ENCODE measurements around the gene KANK3. TPM values are rescaled to one million over a fixed set of nuclear protein-coding genes. Genes with fewer than 3 reads are reported as not detected.

The KANK3 gene
- total and polyA plus RNA-seq, 2 of the 8 experiments (the other 6 are each of a cell fraction or from before 2014, with no cell fraction given) = 2.5 to 4.2 TPM

GRCh38 chr19:8305798-8306197 is 37.3 kb downstream of the KANK3 start (continued):
- no peak for TF ChIP-seq TEAD4 (IDR thresholded peaks at IDR 0.05; ENCODE audit: low read depth, low read length)
